Right lobe of liver (tissue), 6 donors: Measurements from ENCODE around the gene DPY19L3. TPM values are rescaled to one million over a fixed set of nuclear protein-coding genes. Genes with fewer than 3 reads are reported as not detected.

Experiments
- ATAC-seq, 4 donors: fragments of 200-7000 bp; cut with Tn5 transposase; one replicate each; pipeline ENCODE4 v1.9.1; 2020; ENCODE audit warnings: mild to moderate bottlenecking in 4 of 4, moderate library complexity in 4 of 4
- DNase-seq, 3 donors: peaks; one replicate each; pipeline ENCODE4 v3.0.0-alpha.2; 2020
- H3K27ac ChIP-seq, 3 donors: fragments of 200-600 bp; one replicate each; pipeline ENCODE4 v1.8.0; 2022
- H3K27me3 ChIP-seq, 2 donors: fragments of 200-600 bp; one replicate each; pipeline ENCODE4 v1.8.0; 2022
- H3K36me3 ChIP-seq, 4 donors: fragments of 200-600 bp; sonication (generic) in 1 of 4; one replicate each; pipeline versions ENCODE4 v1.5.1 to v1.8.0; 2017 to 2022; ENCODE audit warnings: control low read depth in 1 of 4
- H3K4me1 ChIP-seq, 4 donors: fragments of 200-600 bp; sonication (generic) in 1 of 4; one replicate each; pipeline versions ENCODE4 v1.5.1 to v1.8.0; 2017 to 2022; ENCODE audit warnings: control low read depth in 1 of 4
- H3K4me3 ChIP-seq, 3 donors: fragments of 200-600 bp; one replicate each; pipeline ENCODE4 v1.8.0; 2022
- H3K9me3 ChIP-seq, 4 donors: fragments of 200-600 bp; sonication (generic) in 1 of 4; one replicate each; pipeline versions ENCODE4 v1.5.1 to v1.8.0; 2017 to 2022; ENCODE audit warnings: control low read depth in 1 of 4
- POLR2A ChIP-seq: fragments of 450-650 bp; IDR thresholded peaks from one replicate; pipeline ENCODE4 v1.6.1; 2017; ENCODE audit warnings: antibody characterized with exemption, mild to moderate bottlenecking
- WGBS: methylation state at CpG from one replicate; pipeline ENCODE4 v1.1.6; 2018; ENCODE audit warnings: low coverage, low lambda C conversion rate; ENCODE audit not compliant: insufficient coverage; ENCODE audit errors: missing lambda C conversion rate; 5-methylcytosine and 5-hydroxymethylcytosine counted together
- intact Hi-C, 2 donors: fragments of 100-400 bp; cut with DNase I; formaldehyde crosslinking; loops; one replicate each; pipeline versions ENCODE4 v1.11.2 to v1.14.1; 2022
- total RNA-seq, 6 experiments: library from RNA; depleted of rRNA in 2 of 6; stranded (reverse); fragments of >200 nt in 2 of 6; fragmentation: NEBNext Ultra II Directional in 3 of 6; extraction: Animal tissue kit (Norgen Biotek cat#: 25700) in 3 of 6; gene quantifications; one replicate each; pipeline versions ENCODE4 v1.1.0 to v1.2.4, GENCODE V29; 2016 to 2023
- TF ChIP-seq, protein P1 (sequence below), 4 donors: fragments of 200-600 bp in 3 of 4; fragments of 450-650 bp in 1 of 4; IDR thresholded peaks; one replicate each; pipeline versions ENCODE4 v1.5.1 to v1.8.0; 2016 to 2022; ENCODE audit warnings: antibody characterized with exemption in 4 of 4, mild to moderate bottlenecking in 2 of 4
- donor health status: DM: no; HTN: yes; CAD: no.
- donor health status: DM: no; HTN: no; CAD: no.
- donor health status: DM: no; HTN: no; CAD: no.
- donor health status: DM: no; HTN: yes; CAD: no.
- donor health status: DM: no; HTN: yes; CAD: no.

The DPY19L3 gene
- total RNA-seq, 6 experiments from 2014 or later: 8.0 to 13.5 (median 12.4) TPM

- TF ChIP-seq, protein P1, sequence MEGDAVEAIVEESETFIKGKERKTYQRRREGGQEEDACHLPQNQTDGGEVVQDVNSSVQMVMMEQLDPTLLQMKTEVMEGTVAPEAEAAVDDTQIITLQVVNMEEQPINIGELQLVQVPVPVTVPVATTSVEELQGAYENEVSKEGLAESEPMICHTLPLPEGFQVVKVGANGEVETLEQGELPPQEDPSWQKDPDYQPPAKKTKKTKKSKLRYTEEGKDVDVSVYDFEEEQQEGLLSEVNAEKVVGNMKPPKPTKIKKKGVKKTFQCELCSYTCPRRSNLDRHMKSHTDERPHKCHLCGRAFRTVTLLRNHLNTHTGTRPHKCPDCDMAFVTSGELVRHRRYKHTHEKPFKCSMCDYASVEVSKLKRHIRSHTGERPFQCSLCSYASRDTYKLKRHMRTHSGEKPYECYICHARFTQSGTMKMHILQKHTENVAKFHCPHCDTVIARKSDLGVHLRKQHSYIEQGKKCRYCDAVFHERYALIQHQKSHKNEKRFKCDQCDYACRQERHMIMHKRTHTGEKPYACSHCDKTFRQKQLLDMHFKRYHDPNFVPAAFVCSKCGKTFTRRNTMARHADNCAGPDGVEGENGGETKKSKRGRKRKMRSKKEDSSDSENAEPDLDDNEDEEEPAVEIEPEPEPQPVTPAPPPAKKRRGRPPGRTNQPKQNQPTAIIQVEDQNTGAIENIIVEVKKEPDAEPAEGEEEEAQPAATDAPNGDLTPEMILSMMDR (IDR thresholded peaks at IDR 0.05): no peak
- no peak for TF ChIP-seq POLR2A
- WGBS: 57% methylated on average over 3 of the region's 9 CpGs
- Histone ChIP-seq H3K4me3 (no peak overlapping the region), H3K27me3 (no peaks in the 10 kb centered on the region), H3K9me3 (no peaks in the 10 kb centered on the region), H3K4me1 (no peaks in the 10 kb centered on the region), H3K27ac (no peak overlapping the region), H3K36me3 (no peaks in the 10 kb centered on the region)
- intact Hi-C loops: no loop called here
- DNase-seq: no peak
- no peak for ATAC-seq
Measured at GRCh38 chr19:32522967-32523366, 117.4 kb downstream of the DPY19L3 start.

- H3K36me3 ChIP-seq: no peaks in the 10 kb centered on the region
- no peaks in the 10 kb centered on the region for H3K27me3 ChIP-seq
- no peak for TF ChIP-seq POLR2A
- TF ChIP-seq, protein P1 (IDR thresholded peaks at IDR 0.05): no peak
- DNase-seq (no peak), ATAC-seq (no peak)
- no peak overlapping the region for H3K27ac ChIP-seq
- H3K9me3 ChIP-seq: peaks cover 0 to 3% (median 0%) of the 10 kb centered on the region in 4 donors
- intact Hi-C loops: no loop called here
- H3K4me1 ChIP-seq: no peaks in the 10 kb centered on the region
- H3K4me3 ChIP-seq: no peak overlapping the region
- WGBS: 76% methylated on average over 4 of the region's 4 CpGs
Measured at GRCh38 chr19:32526895-32527294, 121.3 kb downstream of the DPY19L3 start.

DNA sequence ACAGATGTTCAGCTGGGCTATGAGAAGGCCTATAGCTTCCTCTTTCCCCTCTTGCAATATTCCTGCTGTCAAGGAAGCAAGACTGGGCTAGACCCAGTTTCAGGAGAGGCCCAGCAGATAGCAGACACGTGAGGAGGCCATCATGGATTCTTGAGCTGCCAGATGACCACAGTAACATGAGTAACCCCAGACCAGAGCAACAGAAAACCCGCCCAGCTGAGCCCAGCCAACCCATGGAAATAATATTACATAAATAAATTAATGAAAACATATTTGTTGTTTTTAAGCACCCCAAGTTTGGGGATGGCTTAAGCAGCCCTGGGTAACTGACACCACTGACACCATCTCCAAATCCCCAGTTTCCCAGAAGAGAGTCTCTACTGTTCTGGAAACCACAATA, 125.2 kb downstream of the DPY19L3 start:
- Histone ChIP-seq H3K36me3 (no peaks in the 10 kb centered on the region), H3K27ac (no peak overlapping the region), H3K9me3 (peaks cover 0 to 3% (median 0%) of the 10 kb centered on the region in 4 donors), H3K4me1 (no peaks in the 10 kb centered on the region), H3K4me3 (no peak overlapping the region), H3K27me3 (no peaks in the 10 kb centered on the region)
- ATAC-seq: no peak
- no peak for DNase-seq
- intact Hi-C loops: no loop called here
- TF ChIP-seq, protein P1 (IDR thresholded peaks at IDR 0.05): no peak
- no peak for TF ChIP-seq POLR2A
- WGBS: 50% methylated on average over 1 of the region's 2 CpGs

- H3K9me3 ChIP-seq: peaks cover 0 to 3% (median 0%) of the 10 kb centered on the region in 4 donors
- no peaks in the 10 kb centered on the region for H3K4me1 ChIP-seq
- no peak for DNase-seq
- no peak overlapping the region for H3K4me3 ChIP-seq
- WGBS: 96% methylated on average over 3 of the region's 3 CpGs
- no peak overlapping the region for H3K27ac ChIP-seq
- intact Hi-C loops: no loop called here
- no peak for TF ChIP-seq POLR2A
- TF ChIP-seq, protein P1 (IDR thresholded peaks at IDR 0.05): no peak
- no peak for ATAC-seq
- no peaks in the 10 kb centered on the region for H3K27me3 ChIP-seq
- H3K36me3 ChIP-seq: no peaks in the 10 kb centered on the region
Measured at GRCh38 chr19:32532233-32532632, 126.7 kb downstream of the DPY19L3 start.

Other genes starting within 250 kb of the DPY19L3 start
- 10 to 100 TPM in 2 of 6 experiments, 1 to 10 TPM in 4; 7.1 to 10.9 (median 9.1) TPM for gene ZNF507, start 60.2 kb upstream of the DPY19L3 start, total RNA-seq
- 10 to 100 TPM; 25.2 to 82.8 (median 42.8) TPM for gene PDCD5, start 175.4 kb downstream of the DPY19L3 start, total RNA-seq